H9 (cell line): ENCODE measurements around the gene DDX60. TPM values are rescaled to one million over a fixed set of nuclear protein-coding genes. Genes with fewer than 3 reads are reported as not detected.

Experiments used
- DNase-seq: peaks from one replicate; pipeline ENCODE4 v3.0.0-alpha.2; 2017
- H2AFZ ChIP-seq: one replicate; pipeline ENCODE4 v1.6.1; 2013; ENCODE audit warnings: mild to moderate bottlenecking, low read length, control low read depth, moderate library complexity
- H2AK5ac ChIP-seq: 2 replicates; pipeline ENCODE4 v1.6.1; 2013; ENCODE audit warnings: low read length, control low read depth, mixed read lengths; ENCODE audit not compliant: insufficient read length
- H2BK120ac ChIP-seq: one replicate; pipeline ENCODE4 v1.6.1; 2013; ENCODE audit warnings: low read depth, mild to moderate bottlenecking, low read length, control low read depth, inconsistent platforms; ENCODE audit not compliant: poor library complexity, severe bottlenecking
- H2BK12ac ChIP-seq: 2 replicates; pipeline ENCODE4 v1.6.1; 2013; ENCODE audit warnings: low read length, control low read depth, mixed read lengths, low read depth; ENCODE audit not compliant: insufficient read length
- H2BK15ac ChIP-seq: 2 replicates; pipeline ENCODE4 v1.6.1; 2013; ENCODE audit warnings: low read depth, low read length, control low read depth
- H2BK20ac ChIP-seq: one replicate; pipeline ENCODE4 v1.6.1; 2013; ENCODE audit warnings: low read depth, mild to moderate bottlenecking, low read length, control low read depth, inconsistent platforms; ENCODE audit not compliant: poor library complexity, severe bottlenecking
- H2BK5ac ChIP-seq: 2 replicates; pipeline ENCODE4 v1.6.1; 2013; ENCODE audit warnings: low read length, control low read depth, mixed read lengths; ENCODE audit not compliant: insufficient read length
- H3K14ac ChIP-seq: 2 replicates; pipeline ENCODE4 v1.6.1; 2013; ENCODE audit warnings: low read length, control low read depth; ENCODE audit not compliant: insufficient read depth
- H3K18ac ChIP-seq: 2 replicates; pipeline ENCODE4 v1.6.1; 2013; ENCODE audit warnings: low read depth, mild to moderate bottlenecking, mixed read lengths, low read length, control low read depth; ENCODE audit not compliant: insufficient read length
- H3K23ac ChIP-seq: 2 replicates; pipeline ENCODE4 v1.6.1; 2013; ENCODE audit warnings: low read length, control low read depth, mixed read lengths, low read depth; ENCODE audit not compliant: insufficient read length
- H3K23me2 ChIP-seq: 2 replicates; pipeline ENCODE4 v1.6.1; 2013; ENCODE audit warnings: low read depth, mild to moderate bottlenecking, mixed read lengths, low read length, control low read depth; ENCODE audit not compliant: insufficient read length, poor library complexity, severe bottlenecking
- H3K27ac ChIP-seq: 2 replicates; pipeline ENCODE4 v1.5.1; 2013; ENCODE audit warnings: low read length, control low read depth, mixed read lengths, low read depth; ENCODE audit not compliant: insufficient read length
- H3K27me3 ChIP-seq: 2 replicates; pipeline ENCODE4 v1.6.1; 2013; ENCODE audit warnings: low read length, control low read depth, inconsistent platforms; ENCODE audit not compliant: insufficient read depth
- H3K4ac ChIP-seq: 2 replicates; pipeline ENCODE4 v1.6.1; 2013; ENCODE audit warnings: low read depth, mild to moderate bottlenecking, control low read depth, inconsistent platforms, low read length, moderate library complexity
- H3K4me1 ChIP-seq: 2 replicates; pipeline ENCODE4 v1.6.1; 2013; ENCODE audit warnings: low read length, control low read depth, inconsistent platforms; ENCODE audit not compliant: insufficient read depth
- H3K4me2 ChIP-seq: 2 replicates; pipeline ENCODE4 v1.6.1; 2013; ENCODE audit warnings: low read length, control low read depth, mixed read lengths; ENCODE audit not compliant: insufficient read length, insufficient read depth
- H3K56ac ChIP-seq: 2 replicates; pipeline ENCODE4 v1.6.1; 2013; ENCODE audit warnings: low read depth, mild to moderate bottlenecking, mixed read lengths, low read length, control low read depth; ENCODE audit not compliant: insufficient read length
- H3K79me1 ChIP-seq: 2 replicates; pipeline ENCODE4 v1.6.1; 2013; ENCODE audit warnings: low read depth, mild to moderate bottlenecking, moderate library complexity, low read length, control low read depth, inconsistent platforms; ENCODE audit not compliant: insufficient read depth, poor library complexity, severe bottlenecking
- H3K79me2 ChIP-seq: 2 replicates; pipeline ENCODE4 v1.6.1; 2013; ENCODE audit warnings: low read length, control low read depth, inconsistent platforms; ENCODE audit not compliant: insufficient read depth
- H3K9ac ChIP-seq: 2 replicates; pipeline ENCODE4 v1.6.1; 2013; ENCODE audit warnings: low read length, control low read depth, mixed read lengths; ENCODE audit not compliant: insufficient read length; ENCODE audit errors: extremely low read depth
- H3K9me3 ChIP-seq: one replicate; pipeline ENCODE4 v1.6.1; 2013; ENCODE audit warnings: low read depth, low read length, inconsistent platforms; ENCODE audit not compliant: control insufficient read depth
- H3T11ph ChIP-seq: one replicate; pipeline ENCODE4 v1.6.1; 2013; ENCODE audit warnings: mild to moderate bottlenecking, low read length, control low read depth, inconsistent platforms
- H4K20me1 ChIP-seq: one replicate; pipeline ENCODE4 v1.6.1; 2013; ENCODE audit not compliant: control insufficient read depth, insufficient read length, insufficient read depth
- H4K5ac ChIP-seq: 2 replicates; pipeline ENCODE4 v1.6.1; 2013; ENCODE audit warnings: low read depth, mild to moderate bottlenecking, mixed read lengths, low read length, control low read depth; ENCODE audit not compliant: insufficient read length
- H4K8ac ChIP-seq: replicated peaks from 2 replicates; pipeline ENCODE4 v1.6.1; 2013; ENCODE audit warnings: low read length, control low read depth, mixed read lengths, low read depth; ENCODE audit not compliant: insufficient read length
- H4K91ac ChIP-seq: 2 replicates; pipeline ENCODE4 v1.6.1; 2013; ENCODE audit warnings: low read depth, mild to moderate bottlenecking, moderate library complexity, mixed read lengths, low read length, control low read depth; ENCODE audit not compliant: insufficient read length
- H3K27ac Mint-ChIP-seq, 3 experiments: 2 replicates in 2 of 3; 3 replicates in 1 of 3; pipeline ENCODE4 v1.8.0; 2020 to 2021; ENCODE audit warnings: mixed read lengths in 3 of 3, mild to moderate bottlenecking in 1 of 3, moderate library complexity in 1 of 3
- H3K27me3 Mint-ChIP-seq: 2 replicates; pipeline ENCODE4 v1.8.0; 2021; ENCODE audit warnings: low read depth, mild to moderate bottlenecking, moderate library complexity, mixed read lengths
- H3K36me3 Mint-ChIP-seq, 3 experiments: 2 replicates in 2 of 3; 3 replicates in 1 of 3; pipeline ENCODE4 v1.8.0; 2020 to 2021; ENCODE audit warnings: low read depth in 3 of 3, mixed read lengths in 3 of 3; ENCODE audit not compliant: insufficient read depth in 1 of 3
- H3K4me1 Mint-ChIP-seq, 2 experiments: 2 replicates each; pipeline ENCODE4 v1.8.0; 2020; ENCODE audit warnings: mixed read lengths in 2 of 2
- H3K4me3 Mint-ChIP-seq, 2 experiments: 2 replicates in 1 of 2; 3 replicates in 1 of 2; pipeline ENCODE4 v1.8.0; 2020 to 2021; ENCODE audit warnings: mild to moderate bottlenecking in 2 of 2, mixed read lengths in 2 of 2, moderate library complexity in 1 of 2
- H3K9me3 Mint-ChIP-seq, 2 experiments: 2 replicates in 1 of 2; 3 replicates in 1 of 2; pipeline ENCODE4 v1.8.0; 2020; ENCODE audit warnings: mild to moderate bottlenecking in 2 of 2, mixed read lengths in 2 of 2, moderate library complexity in 1 of 2
- CTCF ChIP-seq: fragments of 200-600 bp; sonication (generic); conservative IDR thresholded peaks from 3 replicates; pipeline ENCODE4 v1.8.0; 2021; ENCODE audit warnings: antibody characterized with exemption, mild to moderate bottlenecking
- WGBS: extraction: QIAGEN DNeasy Blood & Tissue Kit; methylation state at CpG from one replicate; pipeline ENCODE4 v1.1.7; 2013; ENCODE audit warnings: missing lambda C conversion rate, low lambda C conversion rate, mixed read lengths; ENCODE audit not compliant: insufficient read length; ENCODE audit errors: extremely low coverage; 5-methylcytosine and 5-hydroxymethylcytosine counted together
- total RNA-seq: library from RNA; stranded (reverse); gene quantifications from 2 replicates; pipeline ENCODE4 v1.2.1, GENCODE V29; 2021

The DDX60 gene
- total RNA-seq, 1 experiment from 2014 or later: 3.9 TPM

- Mint-ChIP-seq H3K4me3 (no peak overlapping the region), H3K9me3 (no peaks in the 10 kb centered on the region), H3K27ac (no peak overlapping the region), H3K36me3 (no peaks in the 10 kb centered on the region), H3K4me1 (peaks cover 5 to 8% of the 10 kb centered on the region in 2 experiments), H3K27me3 (no peaks in the 10 kb centered on the region)
- Histone ChIP-seq H3K9ac (no peak overlapping the region), H3K4me2 (no peak overlapping the region), H4K91ac (no peak overlapping the region), H2BK12ac (no peak overlapping the region), H3K56ac (no peak overlapping the region), H3K4ac (no peak overlapping the region), H3K79me2 (no peaks in the 10 kb centered on the region), H4K8ac (no peak overlapping the region), H3K79me1 (no peaks in the 10 kb centered on the region), H3K9me3 (no peaks in the 10 kb centered on the region), H2AFZ (no peak overlapping the region), H3K23me2 (no peaks in the 10 kb centered on the region), H3K14ac (no peak overlapping the region), H3K4me1 (no peaks in the 10 kb centered on the region), H2AK5ac (no peak overlapping the region), H4K5ac (no peak overlapping the region), H3T11ph (no peak overlapping the region), H2BK5ac (no peak overlapping the region), H2BK20ac (no peak overlapping the region), H3K27me3 (no peaks in the 10 kb centered on the region), H3K27ac (no peak overlapping the region), H4K20me1 (no peaks in the 10 kb centered on the region), H2BK120ac (no peak overlapping the region), H3K23ac (no peak overlapping the region), H3K18ac (no peak overlapping the region), H2BK15ac (no peak overlapping the region)
- DNase-seq: no peak
- WGBS: no CpG with 5 or more reads among the region's 4 CpGs
- TF ChIP-seq CTCF: no peak
These were observed 60.8 kb downstream of the DDX60 start for GRCh38 chr4:168257768-168258167.
